ENCODE data around the gene PTHLH. TPM values are rescaled to one million over a fixed set of nuclear protein-coding genes. Genes with fewer than 3 reads are reported as not detected.

PTHLH gene
- total and polyA plus RNA-seq, 2 donors from 2014 or later: 0.72 TPM; not detected in 1

Other genes with a start within 250 kb of the PTHLH start
- gene KLHL42, start 192.5 kb downstream of the PTHLH start, total RNA-seq: 21.2 TPM
- 6.6 TPM for gene KLHL42, start 192.5 kb downstream of the PTHLH start, polyA plus RNA-seq (ENCODE audit: insufficient read depth, low read depth, low replicate concordance)
- not detected for gene MANSC4, start 192.5 kb downstream of the PTHLH start, total RNA-seq
- not detected for gene MANSC4, start 192.5 kb downstream of the PTHLH start, polyA plus RNA-seq (ENCODE audit: insufficient read depth, low read depth, low replicate concordance)
- gene CCDC91, start 217.7 kb upstream of the PTHLH start, total RNA-seq: 35.7 TPM
- gene CCDC91, start 217.7 kb upstream of the PTHLH start, polyA plus RNA-seq (ENCODE audit: insufficient read depth, low read depth, low replicate concordance): 17.5 TPM

Data from kidney (tissue), 2 donors.